GM19023 (cell line): ENCODE results near the gene MT3.
A peak's percentile ranks its signal among the peaks of the same experiment; 100 is the strongest.

Source experiments
- ATAC-seq: cut with Tn5 transposase; IDR thresholded peaks from one replicate; pipeline ENCODE4 v1.9.1; 2021; ENCODE audit warnings: mild to moderate bottlenecking, moderate library complexity; ENCODE audit not compliant: unreplicated experiment

The MT3 gene

DNA sequence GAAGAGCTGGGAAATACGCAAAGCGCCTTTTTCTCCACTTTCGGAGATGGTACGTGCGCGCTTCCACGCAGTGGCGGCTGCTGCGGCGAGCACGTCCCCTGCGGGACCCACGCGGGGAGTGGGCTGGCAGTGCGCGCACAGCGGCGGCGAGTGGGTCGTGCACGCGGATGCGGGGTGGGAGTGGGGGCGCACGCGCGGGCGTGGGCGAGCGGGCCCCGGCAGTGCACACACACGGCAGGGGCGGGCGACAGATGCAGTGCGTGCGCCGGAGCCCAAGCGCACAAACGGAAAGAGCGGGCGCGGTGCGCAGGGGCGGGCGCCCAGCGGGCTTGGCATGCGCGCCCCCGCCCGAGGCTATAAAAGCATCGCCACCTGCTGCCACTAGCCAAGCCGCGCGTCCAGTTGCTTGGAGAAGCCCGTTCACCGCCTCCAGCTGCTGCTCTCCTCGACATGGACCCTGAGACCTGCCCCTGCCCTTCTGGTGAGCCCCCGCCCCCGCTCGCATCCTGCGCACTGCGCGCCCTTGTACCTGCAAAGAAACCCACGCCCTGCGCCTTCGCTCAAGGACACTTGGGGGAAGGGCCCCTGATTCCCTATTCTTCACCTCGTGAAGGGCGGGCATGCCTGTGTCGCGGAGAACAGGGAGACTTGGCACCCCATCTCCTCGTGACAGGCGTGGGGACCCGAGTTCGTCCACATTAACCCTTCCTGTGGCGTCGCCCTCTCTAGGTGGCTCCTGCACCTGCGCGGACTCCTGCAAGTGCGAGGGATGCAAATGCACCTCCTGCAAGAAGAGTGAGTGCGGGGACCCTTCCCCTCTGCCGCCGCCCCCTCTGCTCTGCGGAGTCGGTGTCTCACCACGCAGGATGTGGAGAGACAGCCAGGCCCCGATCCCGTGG lies at the start of gene MT3:
Gene MT3 (plus strand): TSS at position 388 of the 899 bp plus-strand sequence. CDS start 63 bp downstream, at position 451.
- no peak for ATAC-seq

GRCh38 chr16:56539656-56540055 lies 49.7 kb upstream of the MT3 start:
- no peak for ATAC-seq

DNA sequence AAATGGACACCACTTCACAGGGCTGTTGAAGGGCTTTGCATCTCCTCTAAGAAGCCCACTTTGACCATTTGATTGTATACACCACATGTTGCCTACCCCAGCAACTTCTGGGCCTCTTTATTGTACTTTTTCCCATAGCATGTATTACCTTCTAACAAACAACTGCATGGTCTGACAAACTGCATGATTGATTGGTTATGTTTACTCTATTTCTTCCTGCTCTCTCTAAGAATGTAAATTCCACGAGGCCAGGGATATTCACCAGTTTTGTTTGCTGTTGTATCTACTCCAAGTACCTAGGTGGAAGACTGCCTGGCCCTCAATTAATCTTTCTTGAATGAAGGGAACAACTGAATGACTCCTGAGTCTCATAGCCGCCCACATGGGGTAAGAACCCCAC lies 47.3 kb upstream of the MT3 start:
- ATAC-seq: no peak

- ATAC-seq: no peak
Observed at GRCh38 chr16:56547120-56547948, 42.0 kb upstream of the MT3 start.

DNA sequence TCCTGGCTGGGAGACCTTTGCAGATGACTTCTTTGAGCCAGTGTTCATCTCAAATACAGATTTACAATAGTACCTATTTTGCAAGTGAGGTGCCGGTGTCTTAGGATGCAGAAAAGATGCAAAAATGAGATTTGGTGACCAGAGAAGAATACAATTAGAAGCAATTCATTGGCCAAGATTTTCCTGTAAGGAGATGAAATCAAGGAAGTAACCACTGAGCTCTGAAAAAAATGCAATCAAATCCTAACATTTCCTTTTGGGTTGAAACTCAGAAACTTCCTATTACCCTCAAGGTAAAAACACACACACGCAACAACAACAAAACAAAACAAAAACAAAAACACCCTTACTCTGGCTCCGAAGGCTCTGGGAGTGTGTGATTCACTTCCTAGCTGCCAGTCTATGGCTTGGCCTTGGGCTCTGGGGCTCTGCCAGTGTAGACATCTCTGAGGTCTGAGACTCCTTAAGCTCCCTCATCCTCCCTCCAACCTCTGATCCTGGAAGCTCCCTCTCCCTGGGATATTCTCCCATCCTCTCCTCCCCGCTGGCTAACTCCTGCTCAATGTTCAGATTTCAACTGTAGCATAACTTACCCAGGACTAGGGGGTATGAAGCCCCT lies 41.3 kb upstream of the MT3 start:
- ATAC-seq: no peak

GRCh38 chr16:56549161-56549560 lies 40.2 kb upstream of the MT3 start:
- no peak for ATAC-seq

GRCh38 chr16:56549744-56550385 lies 39.5 kb upstream of the MT3 start:
- no peak for ATAC-seq

DNA sequence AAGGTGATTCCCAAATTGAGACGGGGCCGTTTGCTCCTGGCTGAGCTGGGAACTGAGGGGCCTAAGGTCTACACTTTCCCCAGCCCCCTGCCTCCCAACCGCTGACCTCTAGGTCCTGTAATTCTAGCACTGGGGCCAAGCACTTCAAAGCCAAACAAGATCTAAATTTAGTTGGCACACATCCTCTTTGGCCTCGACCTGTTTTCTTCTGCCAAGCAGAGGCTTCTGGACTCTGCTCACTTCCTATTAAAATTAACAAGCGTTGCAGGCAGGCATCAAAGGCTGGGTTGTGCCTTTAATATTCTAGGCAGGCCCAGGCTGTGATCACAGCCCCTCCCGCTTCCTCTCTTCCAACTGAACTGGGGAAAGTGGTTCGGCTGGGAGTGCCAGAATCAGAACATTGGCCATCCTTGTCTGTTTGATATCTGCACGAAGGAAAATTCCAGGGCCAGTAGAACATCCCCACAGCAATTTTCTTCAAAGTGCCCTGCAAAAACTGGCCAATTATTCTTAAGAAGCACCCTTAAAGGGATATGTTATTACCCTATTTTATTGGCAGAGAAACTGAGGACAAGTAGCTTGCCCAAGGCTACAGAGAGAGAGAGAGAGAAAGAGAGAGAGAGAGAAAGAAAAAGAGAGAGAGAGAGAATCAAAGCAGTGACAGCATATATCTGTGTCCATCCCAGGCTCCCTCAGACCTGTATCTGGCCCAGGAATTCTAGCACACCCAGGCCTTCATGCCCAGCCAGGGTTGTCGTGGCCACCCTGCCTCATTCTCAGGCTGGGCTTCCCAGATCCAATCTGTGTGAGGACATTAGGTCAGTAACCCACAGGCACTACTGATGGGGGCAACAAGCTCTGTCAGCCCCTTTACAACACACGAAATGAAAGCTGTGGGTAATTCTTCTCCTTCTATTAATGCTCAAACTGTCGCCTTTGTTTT lies 37.3 kb upstream of the MT3 start:
- ATAC-seq: no peak

- no peak for ATAC-seq
Observed at GRCh38 chr16:56554441-56554840, 34.9 kb upstream of the MT3 start.

GRCh38 chr16:56558024-56558747 lies 31.1 kb upstream of the MT3 start:
- no peak for ATAC-seq

- no peak for ATAC-seq
Observed at GRCh38 chr16:56559109-56559508, 30.2 kb upstream of the MT3 start.

DNA sequence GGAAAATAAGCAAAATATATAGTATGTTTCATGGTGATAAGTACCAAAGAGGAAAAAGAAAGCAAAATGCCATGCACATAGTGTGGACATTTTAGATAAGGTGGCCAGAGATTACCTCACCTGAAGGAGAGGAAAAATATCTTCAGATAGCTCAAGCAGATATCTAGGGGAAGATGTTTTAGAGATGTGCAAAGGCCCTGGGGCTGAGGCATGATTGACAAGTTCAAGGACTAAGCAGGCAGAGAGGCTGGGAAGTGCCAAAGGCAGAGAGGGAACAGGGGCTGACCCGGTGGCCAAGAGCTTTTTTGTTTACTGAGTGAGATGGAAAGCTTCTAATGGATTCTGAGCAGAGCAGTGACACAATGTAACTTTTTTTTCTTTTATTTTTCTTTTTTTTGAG lies 28.9 kb upstream of the MT3 start:
- ATAC-seq: no peak

GRCh38 chr16:56561126-56561525 lies 28.2 kb upstream of the MT3 start:
- no peak for ATAC-seq

GRCh38 chr16:56564793-56565477 lies 24.4 kb upstream of the MT3 start, which contains the start of gene MT4:
MT4 (plus strand) TSS chr16:56565073; CDS start chr16:56565129, 56 bp downstream.
- no peak for ATAC-seq

- ATAC-seq: no peak
Observed at GRCh38 chr16:56569971-56570370, 19.4 kb upstream of the MT3 start.

- no peak for ATAC-seq
Observed at GRCh38 chr16:56571525-56571924, 17.8 kb upstream of the MT3 start.

- ATAC-seq: no peak
Observed at GRCh38 chr16:56574625-56575024, 14.7 kb upstream of the MT3 start.

DNA sequence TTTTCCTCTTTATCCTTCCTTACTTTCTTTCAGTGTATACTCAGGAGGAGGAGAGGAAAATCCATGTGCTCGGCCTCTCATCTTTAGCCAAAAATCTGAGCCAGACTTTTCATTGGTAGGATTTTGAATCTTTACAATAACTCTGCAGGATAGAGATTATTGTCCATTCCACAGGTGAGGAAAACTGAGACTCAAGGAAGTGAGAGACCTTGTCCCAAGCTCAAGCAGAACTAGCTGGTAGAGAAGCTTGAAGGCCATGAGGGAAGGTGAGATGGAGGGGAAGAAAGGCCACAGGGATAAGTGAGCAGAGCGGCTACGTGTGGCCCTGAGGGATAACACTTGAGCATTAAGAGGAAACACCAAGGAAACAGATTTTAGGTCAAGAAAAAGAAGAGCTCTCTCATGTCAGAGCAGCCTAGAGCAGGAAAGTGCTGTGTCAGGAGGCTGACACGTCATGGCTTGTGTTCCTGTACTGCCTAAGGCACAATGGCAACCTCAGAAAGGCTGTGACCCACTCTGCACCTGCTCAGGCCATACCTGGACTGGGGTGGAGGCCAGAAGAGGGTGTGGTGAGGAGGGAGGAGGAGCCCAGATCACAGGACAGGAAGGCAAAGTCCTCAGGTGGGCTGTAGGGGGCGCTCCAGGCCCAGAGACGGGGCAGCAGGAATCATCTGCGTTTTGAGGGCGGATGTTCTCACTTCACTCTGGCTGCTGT lies 12.6 kb upstream of the MT3 start:
- ATAC-seq: peak; percentile 88
